Posterior vena cava (tissue), 2 donors: ENCODE measurements around the gene ELAVL2. TPM values are rescaled to one million over a fixed set of nuclear protein-coding genes. Genes with fewer than 3 reads are reported as not detected.

ENCODE experiments used
- DNase-seq: peaks from one replicate; pipeline ENCODE4 v3.0.0-alpha.2; 2020; ENCODE audit warnings: low spot score
- intact Hi-C, 2 donors: fragments of 100-400 bp; cut with DNase I; formaldehyde crosslinking; loops; one replicate each; pipeline versions ENCODE4 v1.14.1 to v1.14.2; 2022 to 2023
- total RNA-seq, 2 donors: library from RNA; stranded (reverse); fragmentation: NEBNext Ultra II Directional; extraction: Animal tissue kit (Norgen Biotek cat#: 25700); gene quantifications; one replicate each; pipeline ENCODE4 v1.2.1, GENCODE V29; 2021
- donor health status: DM: yes; HTN: yes; CAD: no.
- donor health status: DM: yes; HTN: yes; CAD: no.

The ELAVL2 gene
- total RNA-seq, 2 donors from 2014 or later = 0.05 TPM; not detected in 1

- intact Hi-C loops = no loop called here
- no peak for DNase-seq
These were observed 143.1 kb downstream of the ELAVL2 start for GRCh38 chr9:23682891-23683431.

GRCh38 chr9:23682352-23682751, 143.7 kb downstream of the ELAVL2 start:
- intact Hi-C loops = no loop called here
- DNase-seq = no peak

- no peak for DNase-seq
- intact Hi-C loops = no loop called here
These were observed 148.6 kb downstream of the ELAVL2 start for GRCh38 chr9:23677446-23677845.

GRCh38 chr9:23674016-23674585, 151.9 kb downstream of the ELAVL2 start:
- intact Hi-C loops = no loop called here
- no peak for DNase-seq

- intact Hi-C loops = no loop called here
- DNase-seq = no peak
These were observed 153.9 kb downstream of the ELAVL2 start for GRCh38 chr9:23672151-23672550.

GRCh38 chr9:23669776-23670175, 156.3 kb downstream of the ELAVL2 start:
- intact Hi-C loops = loop anchor here in 1 of 2 donors (5.0 kb wide), 1 partner anchor 1533 kb away; no protein-coding TSS in a partner anchor
- DNase-seq = no peak

GRCh38 chr9:23665635-23666034, 160.4 kb downstream of the ELAVL2 start:
- intact Hi-C loops = loop anchor here in 1 of 2 donors (5.0 kb wide), 1 partner anchor 1537 kb away; no protein-coding TSS in a partner anchor
- no peak for DNase-seq

GRCh38 chr9:23665051-23665450, 161.0 kb downstream of the ELAVL2 start:
- no peak for DNase-seq
- intact Hi-C loops = loop anchor here in 1 of 2 donors (5.0 kb wide), 1 partner anchor 1537 kb away; no protein-coding TSS in a partner anchor

- no peak for DNase-seq
- intact Hi-C loops = loop anchor here in 1 of 2 donors (5.0 kb wide), 1 partner anchor 63 kb away; no protein-coding TSS in a partner anchor
These were observed 162.1 kb downstream of the ELAVL2 start for GRCh38 chr9:23663946-23664345.

- intact Hi-C loops = loop anchor here in 1 of 2 donors (5.0 kb wide), 1 partner anchor 64 kb away; no protein-coding TSS in a partner anchor
- DNase-seq = no peak
These were observed 162.5 kb downstream of the ELAVL2 start for GRCh38 chr9:23663536-23663935.

GRCh38 chr9:23663125-23663524, 162.9 kb downstream of the ELAVL2 start:
- intact Hi-C loops = loop anchor here in 1 of 2 donors (5.0 kb wide), 1 partner anchor 64 kb away; no protein-coding TSS in a partner anchor
- DNase-seq = no peak

GRCh38 chr9:23662320-23662719, 163.7 kb downstream of the ELAVL2 start:
- intact Hi-C loops = loop anchor here in 1 of 2 donors (5.0 kb wide), 1 partner anchor 65 kb away; no protein-coding TSS in a partner anchor
- DNase-seq = no peak

- DNase-seq = no peak
- intact Hi-C loops = loop anchor here in 1 of 2 donors (5.0 kb wide), 1 partner anchor 68 kb away; no protein-coding TSS in a partner anchor
These were observed 166.6 kb downstream of the ELAVL2 start for GRCh38 chr9:23659346-23660006.

- no peak for DNase-seq
- intact Hi-C loops = no loop called here
These were observed 167.4 kb downstream of the ELAVL2 start for GRCh38 chr9:23658376-23659258.

GRCh38 chr9:23651051-23651450, 175.0 kb downstream of the ELAVL2 start:
- intact Hi-C loops = no loop called here
- no peak for DNase-seq

- no peak for DNase-seq
- intact Hi-C loops = no loop called here
These were observed 177.4 kb downstream of the ELAVL2 start for GRCh38 chr9:23648651-23649050.

- intact Hi-C loops = no loop called here
- DNase-seq = no peak
These were observed 181.1 kb downstream of the ELAVL2 start for GRCh38 chr9:23644896-23645295.

- intact Hi-C loops = no loop called here
- DNase-seq = no peak
These were observed 181.7 kb downstream of the ELAVL2 start for GRCh38 chr9:23644326-23644725.

- no peak for DNase-seq
- intact Hi-C loops = no loop called here
These were observed 182.3 kb downstream of the ELAVL2 start for GRCh38 chr9:23643656-23644258.
